NB4 (cell line): ENCODE measurements around the gene MAN2B2.

ENCODE experiments used
- CTCF ChIP-seq: IDR thresholded peaks from one replicate; pipeline ENCODE4 v1.5.1; 2012; ENCODE audit warnings: low read depth, low read length
- POLR2A ChIP-seq: IDR thresholded peaks from 2 replicates; pipeline ENCODE4 v1.6.1; 2011; ENCODE audit warnings: mild to moderate bottlenecking; ENCODE audit not compliant: insufficient read length; ENCODE audit errors: extremely low read depth

GRCh38 chr4:6662591-6662990 lies 87.6 kb downstream of the MAN2B2 start:
- TF ChIP-seq CTCF (no peak), POLR2A (no peak)
